CD8-positive, alpha-beta memory T cell (primary cell): ENCODE results near the gene FAM114A2. TPM values are rescaled to one million over a fixed set of nuclear protein-coding genes. Genes with fewer than 3 reads are reported as not detected.
A peak's percentile ranks its signal among the peaks of the same experiment; 100 is the strongest.

Source experiments
- CTCF ChIA-PET: fragments of 350-600 bp; sonication (Branson Sonifier 250); formaldehyde crosslinking; loops from one replicate; lab custom pipeline; 2021; ENCODE audit warnings: antibody characterized with exemption; lab: Charles Lee
- POLR2A ChIA-PET: fragments of 350-600 bp; sonication (Branson Sonifier 250); formaldehyde crosslinking; loops from one replicate; lab custom pipeline; 2021; ENCODE audit warnings: antibody characterized with exemption; lab: Charles Lee
- DNase-seq, 5 donors: peaks; one replicate each; pipeline versions ENCODE4 v3.0.0 to v3.0.0-alpha.2; 2020 to 2022; ENCODE audit warnings: mixed read lengths in 1 of 5
- H3K27ac ChIP-seq: one replicate; pipeline ENCODE4 v1.7.0; 2013; ENCODE audit warnings: low read depth, mild to moderate bottlenecking, low read length, moderate library complexity
- H3K27me3 ChIP-seq: 2 replicates; pipeline ENCODE4 v1.7.0; 2013; ENCODE audit warnings: low read length, mild to moderate bottlenecking; ENCODE audit not compliant: insufficient read depth, poor library complexity, severe bottlenecking
- H3K36me3 ChIP-seq: 2 replicates; pipeline ENCODE4 v1.7.0; 2013; ENCODE audit warnings: mild to moderate bottlenecking, low read length, moderate library complexity; ENCODE audit not compliant: insufficient read depth
- H3K4me1 ChIP-seq: 2 replicates; pipeline ENCODE4 v1.7.0; 2013; ENCODE audit warnings: mild to moderate bottlenecking, low read length, moderate library complexity; ENCODE audit not compliant: insufficient read depth
- H3K4me3 ChIP-seq: 2 replicates; pipeline ENCODE4 v1.7.0; 2013; ENCODE audit warnings: mild to moderate bottlenecking, low read length
- H3K9me3 ChIP-seq: 2 replicates; pipeline ENCODE4 v1.7.0; 2013; ENCODE audit warnings: mild to moderate bottlenecking, low read length
- H3K27ac Mint-ChIP-seq, 8 donors: one replicate each; pipeline ENCODE4 v1.8.0; 2020 to 2021; ENCODE audit warnings: mixed read lengths in 8 of 8, mild to moderate bottlenecking in 6 of 8, inconsistent platforms in 3 of 8, moderate library complexity in 3 of 8
- H3K27me3 Mint-ChIP-seq, 2 donors: one replicate each; pipeline ENCODE4 v1.8.0; 2020 to 2021; ENCODE audit warnings: mixed read lengths in 2 of 2, mild to moderate bottlenecking in 1 of 2, moderate library complexity in 1 of 2
- H3K36me3 Mint-ChIP-seq, 3 donors: one replicate each; pipeline ENCODE4 v1.8.0; 2020 to 2021; ENCODE audit warnings: mixed read lengths in 3 of 3, inconsistent platforms in 1 of 3, mild to moderate bottlenecking in 1 of 3
- H3K4me1 Mint-ChIP-seq, 3 donors: one replicate each; pipeline ENCODE4 v1.8.0; 2020 to 2021; ENCODE audit warnings: mixed read lengths in 3 of 3, inconsistent platforms in 1 of 3, mild to moderate bottlenecking in 1 of 3
- H3K4me3 Mint-ChIP-seq, 7 donors: one replicate each; pipeline ENCODE4 v1.8.0; 2020 to 2021; ENCODE audit warnings: mixed read lengths in 7 of 7, mild to moderate bottlenecking in 6 of 7, moderate library complexity in 4 of 7, inconsistent platforms in 2 of 7
- H3K9me3 Mint-ChIP-seq, 5 donors: one replicate each; pipeline ENCODE4 v1.8.0; 2020 to 2022; ENCODE audit warnings: mixed read lengths in 5 of 5, mild to moderate bottlenecking in 3 of 5, moderate library complexity in 2 of 5, inconsistent platforms in 1 of 5
- polyA plus RNA-seq: library from polyadenylated mRNA; unstranded; fragments of 300-500 nt; fragmentation: Illumina TruSeq; gene quantifications from one replicate; pipeline ENCODE4 v1.2.3, GENCODE V29; 2021
- total RNA-seq, 2 experiments: library from RNA; stranded (reverse); gene quantifications; one replicate each; pipeline ENCODE4 v1.2.3, GENCODE V29; 2021

FAM114A2 gene
- total and polyA plus RNA-seq, 3 experiments from 2014 or later: 17.9 to 26.6 (median 23.4) TPM

GRCh38 chr5:153983885-153984284 is 54.8 kb downstream of the FAM114A2 start:
- no peaks in the 10 kb centered on the region for H3K4me1 Mint-ChIP-seq
- H3K27me3 Mint-ChIP-seq: peaks cover 0 to 3% of the 10 kb centered on the region in 2 donors
- Histone ChIP-seq H3K27ac (no peak overlapping the region), H3K27me3 (no peaks in the 10 kb centered on the region), H3K36me3 (no peaks in the 10 kb centered on the region), H3K4me1 (no peaks in the 10 kb centered on the region), H3K4me3 (no peak overlapping the region), H3K9me3 (no peaks in the 10 kb centered on the region)
- H3K36me3 Mint-ChIP-seq: peaks cover 0 to 2% (median 0%) of the 10 kb centered on the region in 3 donors
- no peak overlapping the region for H3K4me3 Mint-ChIP-seq
- ChIA-PET POLR2A (no interaction called here), CTCF (interaction anchor here (1.0 kb wide), 1 partner anchor 12 kb away, joined by 3 read pairs; no protein-coding TSS in a partner anchor)
- no peak for DNase-seq
- no peaks in the 10 kb centered on the region for H3K9me3 Mint-ChIP-seq
- H3K27ac Mint-ChIP-seq: no peak overlapping the region

- no peak for DNase-seq
- Mint-ChIP-seq H3K9me3 (no peaks in the 10 kb centered on the region), H3K27ac (no peak overlapping the region), H3K36me3 (no peaks in the 10 kb centered on the region), H3K27me3 (peaks cover 0 to 11% of the 10 kb centered on the region in 2 donors), H3K4me3 (no peak overlapping the region), H3K4me1 (no peaks in the 10 kb centered on the region)
- Histone ChIP-seq H3K27me3 (no peaks in the 10 kb centered on the region), H3K27ac (no peak overlapping the region), H3K36me3 (no peaks in the 10 kb centered on the region), H3K4me1 (no peaks in the 10 kb centered on the region), H3K9me3 (no peaks in the 10 kb centered on the region), H3K4me3 (no peak overlapping the region)
- ChIA-PET CTCF (no interaction called here), POLR2A (no interaction called here)
Observed at GRCh38 chr5:153981905-153982605, 56.7 kb downstream of the FAM114A2 start.

- H3K4me3 ChIP-seq: no peak overlapping the region
- H3K9me3 Mint-ChIP-seq: no peaks in the 10 kb centered on the region
- no peak overlapping the region for H3K27ac ChIP-seq
- peaks cover 5% of the 10 kb centered on the region for H3K27me3 ChIP-seq
- no peaks in the 10 kb centered on the region for H3K4me1 ChIP-seq
- no peak for DNase-seq
- CTCF ChIA-PET: no interaction called here
- H3K9me3 ChIP-seq: no peaks in the 10 kb centered on the region
- H3K27me3 Mint-ChIP-seq: peaks cover 5 to 32% of the 10 kb centered on the region in 2 donors
- POLR2A ChIA-PET: no interaction called here
- H3K27ac Mint-ChIP-seq: no peak overlapping the region
- H3K4me3 Mint-ChIP-seq: no peak overlapping the region
- no peaks in the 10 kb centered on the region for H3K36me3 Mint-ChIP-seq
- H3K36me3 ChIP-seq: no peaks in the 10 kb centered on the region
- no peaks in the 10 kb centered on the region for H3K4me1 Mint-ChIP-seq
Observed at GRCh38 chr5:153979028-153979783, 59.5 kb downstream of the FAM114A2 start.

- peaks cover 0 to 1% (median 0%) of the 10 kb centered on the region in 5 donors for H3K9me3 Mint-ChIP-seq
- Histone ChIP-seq H3K36me3 (no peaks in the 10 kb centered on the region), H3K4me3 (no peak overlapping the region), H3K9me3 (no peaks in the 10 kb centered on the region), H3K27ac (no peak overlapping the region), H3K4me1 (no peaks in the 10 kb centered on the region), H3K27me3 (peaks cover 5% of the 10 kb centered on the region)
- no peaks in the 10 kb centered on the region for H3K4me1 Mint-ChIP-seq
- CTCF ChIA-PET: interaction anchor here (1.2 to 3.6 kb wide), 6 partner anchors 10 to 430 kb away, joined by 3 to 22 read pairs (median 7); partner anchors contain the start of genes FAM114A2 and MFAP3
- H3K4me3 Mint-ChIP-seq: no peak overlapping the region
- peaks cover 0 to 2% (median 0%) of the 10 kb centered on the region in 3 donors for H3K36me3 Mint-ChIP-seq
- H3K27me3 Mint-ChIP-seq: peaks cover 5 to 32% of the 10 kb centered on the region in 2 donors
- no peak overlapping the region for H3K27ac Mint-ChIP-seq
- DNase-seq: no peak
- POLR2A ChIA-PET: no interaction called here
Observed at GRCh38 chr5:153974813-153975163, 63.9 kb downstream of the FAM114A2 start.

GRCh38 chr5:153974131-153974812 is 64.4 kb downstream of the FAM114A2 start:
- POLR2A ChIA-PET: no interaction called here
- no peaks in the 10 kb centered on the region for H3K9me3 ChIP-seq
- CTCF ChIA-PET: interaction anchor here (0.9 to 3.6 kb wide), 6 partner anchors 9 to 431 kb away, joined by 3 to 22 read pairs (median 7); partner anchors contain the start of genes FAM114A2 and MFAP3
- no peaks in the 10 kb centered on the region for H3K4me1 ChIP-seq
- no peaks in the 10 kb centered on the region for H3K36me3 ChIP-seq
- peaks cover 5% of the 10 kb centered on the region for H3K27me3 ChIP-seq
- H3K9me3 Mint-ChIP-seq: peaks cover 0 to 1% (median 0%) of the 10 kb centered on the region in 5 donors
- no peak overlapping the region for H3K4me3 Mint-ChIP-seq
- H3K4me1 Mint-ChIP-seq: no peaks in the 10 kb centered on the region
- peaks cover 5 to 32% of the 10 kb centered on the region in 2 donors for H3K27me3 Mint-ChIP-seq
- H3K27ac Mint-ChIP-seq: no peak overlapping the region
- peaks cover 0 to 2% (median 0%) of the 10 kb centered on the region in 3 donors for H3K36me3 Mint-ChIP-seq
- H3K27ac ChIP-seq: no peak overlapping the region
- no peak overlapping the region for H3K4me3 ChIP-seq
- peak in 3 of 5 donors; percentile 4 to 30 (median 14) for DNase-seq

GRCh38 chr5:153972240-153972639 is 66.5 kb downstream of the FAM114A2 start:
- no peak overlapping the region for H3K27ac ChIP-seq
- no peak for DNase-seq
- ChIA-PET POLR2A (no interaction called here), CTCF (interaction anchor here (1.2 kb wide), 1 partner anchor 12 kb away, joined by 3 read pairs; no protein-coding TSS in a partner anchor)
- no peaks in the 10 kb centered on the region for H3K4me1 ChIP-seq
- no peaks in the 10 kb centered on the region for H3K36me3 ChIP-seq
- H3K27me3 Mint-ChIP-seq: peaks cover 6 to 27% of the 10 kb centered on the region in 2 donors
- H3K4me3 ChIP-seq: no peak overlapping the region
- no peak overlapping the region for H3K4me3 Mint-ChIP-seq
- H3K4me1 Mint-ChIP-seq: no peaks in the 10 kb centered on the region
- no peaks in the 10 kb centered on the region for H3K9me3 ChIP-seq
- H3K27ac Mint-ChIP-seq: no peak overlapping the region
- peaks cover 5% of the 10 kb centered on the region for H3K27me3 ChIP-seq
- H3K9me3 Mint-ChIP-seq: peaks cover 0 to 1% (median 0%) of the 10 kb centered on the region in 5 donors
- peaks cover 0 to 2% (median 0%) of the 10 kb centered on the region in 3 donors for H3K36me3 Mint-ChIP-seq

GRCh38 chr5:153970496-153970895 is 68.2 kb downstream of the FAM114A2 start:
- CTCF ChIA-PET: interaction anchor here (1.3 kb wide), 1 partner anchor 436 kb away, joined by 3 read pairs; no protein-coding TSS in a partner anchor
- H3K36me3 Mint-ChIP-seq: peaks cover 0 to 2% (median 0%) of the 10 kb centered on the region in 3 donors
- no peak overlapping the region for H3K27ac Mint-ChIP-seq
- Histone ChIP-seq H3K4me3 (no peak overlapping the region), H3K27me3 (peaks cover 3% of the 10 kb centered on the region), H3K9me3 (no peaks in the 10 kb centered on the region), H3K36me3 (no peaks in the 10 kb centered on the region), H3K4me1 (no peaks in the 10 kb centered on the region), H3K27ac (no peak overlapping the region)
- peaks cover 8 to 14% of the 10 kb centered on the region in 2 donors for H3K27me3 Mint-ChIP-seq
- no peaks in the 10 kb centered on the region for H3K4me1 Mint-ChIP-seq
- POLR2A ChIA-PET: no interaction called here
- no peak for DNase-seq
- peaks cover 0 to 1% (median 0%) of the 10 kb centered on the region in 5 donors for H3K9me3 Mint-ChIP-seq
- no peak overlapping the region for H3K4me3 Mint-ChIP-seq
